WTC11 (cell line): ENCODE data around the gene NBL1. TPM values are rescaled to one million over a fixed set of nuclear protein-coding genes. Genes with fewer than 3 reads are reported as not detected.
A peak's percentile ranks its signal among the peaks of the same experiment; 100 is the strongest.

Experiments
- ATAC-seq: fragments of 200-7000 bp; cut with Tn5 transposase; 2 replicates; pipeline ENCODE4 v1.10.0; 2021; ENCODE audit warnings: mild to moderate bottlenecking, moderate library complexity
- CTCF ChIA-PET: fragments of 300-600 bp; sonication (Branson Sonifier 250); formaldehyde crosslinking; loops from one replicate; lab custom pipeline; 2021; ENCODE audit warnings: antibody characterized with exemption; lab: Charles Lee
- POLR2A ChIA-PET: fragments of 350-600 bp; sonication (Branson Sonifier 250); formaldehyde crosslinking; loops from one replicate; lab custom pipeline; 2021; ENCODE audit warnings: antibody characterized with exemption; lab: Charles Lee
- DNase-seq: peaks from one replicate; pipeline ENCODE4 v3.0.0; 2021; ENCODE audit warnings: low spot score
- H3K27ac Mint-ChIP-seq: 2 replicates; pipeline ENCODE4 v1.8.0; 2021; ENCODE audit warnings: mixed read lengths
- H3K27me3 Mint-ChIP-seq: 2 replicates; pipeline ENCODE4 v1.8.0; 2021; ENCODE audit warnings: low read depth, mild to moderate bottlenecking, moderate library complexity, mixed read lengths
- H3K36me3 Mint-ChIP-seq: 2 replicates; pipeline ENCODE4 v1.8.0; 2021; ENCODE audit warnings: mixed read lengths
- H3K4me1 Mint-ChIP-seq: 2 replicates; pipeline ENCODE4 v1.8.0; 2022; ENCODE audit warnings: mixed read lengths
- H3K4me3 Mint-ChIP-seq: 2 replicates; pipeline ENCODE4 v1.8.0; 2021; ENCODE audit warnings: mild to moderate bottlenecking, moderate library complexity, mixed read lengths
- H3K9me3 Mint-ChIP-seq: 2 replicates; pipeline ENCODE4 v1.8.0; 2021; ENCODE audit warnings: mixed read lengths
- ARID4B ChIP-seq: sonication (generic); formaldehyde crosslinking; IDR thresholded peaks from 2 replicates; pipeline ENCODE4 v1.8.0; 2023; ENCODE audit warnings: missing genetic modification reagents, mild to moderate bottlenecking, borderline replicate concordance
- E2F1 ChIP-seq: sonication (generic); formaldehyde crosslinking; IDR thresholded peaks from 2 replicates; pipeline ENCODE4 v1.8.0; 2022; ENCODE audit warnings: mild to moderate bottlenecking, missing genetic modification reagents
- ETV6 ChIP-seq: sonication (generic); formaldehyde crosslinking; IDR thresholded peaks from 2 replicates; pipeline ENCODE4 v1.8.1; 2022; ENCODE audit warnings: mild to moderate bottlenecking, missing genetic modification reagents
- FOXP1 ChIP-seq: sonication (generic); formaldehyde crosslinking; IDR thresholded peaks from 2 replicates; pipeline ENCODE4 v1.8.0; 2022; ENCODE audit warnings: missing genetic modification reagents, mild to moderate bottlenecking, moderate library complexity, borderline replicate concordance
- NR2C2 ChIP-seq: sonication (generic); formaldehyde crosslinking; IDR thresholded peaks from 2 replicates; pipeline ENCODE4 v1.8.0; 2022; ENCODE audit warnings: mild to moderate bottlenecking, missing genetic modification reagents
- RELA ChIP-seq: sonication (generic); formaldehyde crosslinking; IDR thresholded peaks from 2 replicates; pipeline ENCODE4 v1.8.1; 2022; ENCODE audit warnings: missing genetic modification reagents, mild to moderate bottlenecking, borderline replicate concordance
- SP1 ChIP-seq: sonication (generic); formaldehyde crosslinking; conservative IDR thresholded peaks from 2 replicates; pipeline ENCODE4 v1.8.1; 2022; ENCODE audit warnings: missing genetic modification reagents
- TEAD1 ChIP-seq: sonication (generic); formaldehyde crosslinking; IDR thresholded peaks from 2 replicates; pipeline ENCODE4 v1.8.0; 2022; ENCODE audit warnings: mild to moderate bottlenecking, missing genetic modification reagents
- ZNF263 ChIP-seq: sonication (generic); formaldehyde crosslinking; IDR thresholded peaks from 2 replicates; pipeline ENCODE4 v1.8.1; 2022; ENCODE audit warnings: low read depth, mild to moderate bottlenecking, moderate library complexity, missing genetic modification reagents
- ZNF281 ChIP-seq: sonication (generic); formaldehyde crosslinking; IDR thresholded peaks from 2 replicates; pipeline ENCODE4 v1.8.0; 2023; ENCODE audit warnings: mild to moderate bottlenecking, missing genetic modification reagents
- ZNF416 ChIP-seq: fragments of 250-450 bp; sonication (Bioruptor Pico); IDR thresholded peaks from 2 replicates; pipeline ENCODE4 v1.9.0; 2021; ENCODE audit warnings: mild to moderate bottlenecking, inconsistent platforms
- ZNF671 ChIP-seq: fragments of 250-450 bp; sonication (Bioruptor Pico); IDR thresholded peaks from 2 replicates; pipeline ENCODE4 v1.8.0; 2021; ENCODE audit warnings: mild to moderate bottlenecking
- total RNA-seq: library from RNA; stranded (reverse); gene quantifications from 3 replicates; pipeline ENCODE4 v1.2.3, GENCODE V29; 2021
- TF ChIP-seq, protein P1 (sequence below): fragments of 250-450 bp; sonication (Bioruptor Pico); IDR thresholded peaks from 2 replicates; pipeline ENCODE4 v1.9.0; 2021; ENCODE audit warnings: mild to moderate bottlenecking
- TF ChIP-seq, protein P2 (sequence below): sonication (generic); formaldehyde crosslinking; IDR thresholded peaks from 2 replicates; pipeline ENCODE4 v1.8.0; 2022; ENCODE audit warnings: missing genetic modification reagents
- TF ChIP-seq, protein P3 (sequence below): sonication (generic); formaldehyde crosslinking; IDR thresholded peaks from 2 replicates; pipeline ENCODE4 v1.8.1; 2022; ENCODE audit warnings: low read depth, mild to moderate bottlenecking, moderate library complexity, missing genetic modification reagents, borderline replicate concordance

Gene NBL1
- total RNA-seq, 1 experiment from 2014 or later: 17.1 TPM

- Mint-ChIP-seq H3K36me3 (no peaks in the 10 kb centered on the region), H3K4me1 (peaks cover 14% of the 10 kb centered on the region), H3K27ac (no peak overlapping the region), H3K27me3 (no peaks in the 10 kb centered on the region), H3K9me3 (no peaks in the 10 kb centered on the region), H3K4me3 (no peak overlapping the region)
- DNase-seq (no peak), ATAC-seq (no peak)
- POLR2A ChIA-PET: interaction anchor here (1.5 kb wide), 1 partner anchor 25 kb away, joined by 3 read pairs; no protein-coding TSS in a partner anchor
- TF ChIP-seq RELA (CRISPR knock-in tag) (no peak), ZNF671 (CRISPR knock-in tag) (no peak), ZNF416 (CRISPR knock-in tag) (no peak), ZNF263 (no peak), ZNF281 (CRISPR knock-in tag) (no peak)
- TF ChIP-seq, protein P1, sequence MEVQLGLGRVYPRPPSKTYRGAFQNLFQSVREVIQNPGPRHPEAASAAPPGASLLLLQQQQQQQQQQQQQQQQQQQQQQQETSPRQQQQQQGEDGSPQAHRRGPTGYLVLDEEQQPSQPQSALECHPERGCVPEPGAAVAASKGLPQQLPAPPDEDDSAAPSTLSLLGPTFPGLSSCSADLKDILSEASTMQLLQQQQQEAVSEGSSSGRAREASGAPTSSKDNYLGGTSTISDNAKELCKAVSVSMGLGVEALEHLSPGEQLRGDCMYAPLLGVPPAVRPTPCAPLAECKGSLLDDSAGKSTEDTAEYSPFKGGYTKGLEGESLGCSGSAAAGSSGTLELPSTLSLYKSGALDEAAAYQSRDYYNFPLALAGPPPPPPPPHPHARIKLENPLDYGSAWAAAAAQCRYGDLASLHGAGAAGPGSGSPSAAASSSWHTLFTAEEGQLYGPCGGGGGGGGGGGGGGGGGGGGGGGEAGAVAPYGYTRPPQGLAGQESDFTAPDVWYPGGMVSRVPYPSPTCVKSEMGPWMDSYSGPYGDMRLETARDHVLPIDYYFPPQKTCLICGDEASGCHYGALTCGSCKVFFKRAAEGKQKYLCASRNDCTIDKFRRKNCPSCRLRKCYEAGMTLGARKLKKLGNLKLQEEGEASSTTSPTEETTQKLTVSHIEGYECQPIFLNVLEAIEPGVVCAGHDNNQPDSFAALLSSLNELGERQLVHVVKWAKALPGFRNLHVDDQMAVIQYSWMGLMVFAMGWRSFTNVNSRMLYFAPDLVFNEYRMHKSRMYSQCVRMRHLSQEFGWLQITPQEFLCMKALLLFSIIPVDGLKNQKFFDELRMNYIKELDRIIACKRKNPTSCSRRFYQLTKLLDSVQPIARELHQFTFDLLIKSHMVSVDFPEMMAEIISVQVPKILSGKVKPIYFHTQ (CRISPR knock-in tag): no peak
- CTCF ChIA-PET: interaction anchor here (0.5 to 4.7 kb wide), 16 partner anchors 10 to 1712 kb away, joined by 3 to 208 read pairs (median 12); partner anchors contain the start of gene OTUD3
Measured at GRCh38 chr1:19703280-19703679, 59.2 kb downstream of the NBL1 start.

GRCh38 chr1:19704247-19705113 lies 60.4 kb downstream of the NBL1 start:
- H3K4me3 Mint-ChIP-seq: peak overlapping the region; percentile 33
- DNase-seq: peak; percentile 90
- no peaks in the 10 kb centered on the region for H3K9me3 Mint-ChIP-seq
- H3K27me3 Mint-ChIP-seq: no peaks in the 10 kb centered on the region
- no peaks in the 10 kb centered on the region for H3K36me3 Mint-ChIP-seq
- H3K4me1 Mint-ChIP-seq: peaks cover 14% of the 10 kb centered on the region
- peak; percentile 93 for ATAC-seq
- no peak overlapping the region for H3K27ac Mint-ChIP-seq
- ChIA-PET CTCF (interaction anchor here (0.5 to 4.7 kb wide), 46 partner anchors 8 to 459 kb away, joined by 3 to 208 read pairs (median 5); partner anchors contain the start of gene OTUD3), POLR2A (interaction anchor here (0.9 to 1.6 kb wide), 3 partner anchors 11 to 43 kb away, joined by 3 to 5 read pairs (median 4); no protein-coding TSS in a partner anchor)
- no peak for TF ChIP-seq ARID4B (CRISPR knock-in tag)
- TF ChIP-seq, protein P2, sequence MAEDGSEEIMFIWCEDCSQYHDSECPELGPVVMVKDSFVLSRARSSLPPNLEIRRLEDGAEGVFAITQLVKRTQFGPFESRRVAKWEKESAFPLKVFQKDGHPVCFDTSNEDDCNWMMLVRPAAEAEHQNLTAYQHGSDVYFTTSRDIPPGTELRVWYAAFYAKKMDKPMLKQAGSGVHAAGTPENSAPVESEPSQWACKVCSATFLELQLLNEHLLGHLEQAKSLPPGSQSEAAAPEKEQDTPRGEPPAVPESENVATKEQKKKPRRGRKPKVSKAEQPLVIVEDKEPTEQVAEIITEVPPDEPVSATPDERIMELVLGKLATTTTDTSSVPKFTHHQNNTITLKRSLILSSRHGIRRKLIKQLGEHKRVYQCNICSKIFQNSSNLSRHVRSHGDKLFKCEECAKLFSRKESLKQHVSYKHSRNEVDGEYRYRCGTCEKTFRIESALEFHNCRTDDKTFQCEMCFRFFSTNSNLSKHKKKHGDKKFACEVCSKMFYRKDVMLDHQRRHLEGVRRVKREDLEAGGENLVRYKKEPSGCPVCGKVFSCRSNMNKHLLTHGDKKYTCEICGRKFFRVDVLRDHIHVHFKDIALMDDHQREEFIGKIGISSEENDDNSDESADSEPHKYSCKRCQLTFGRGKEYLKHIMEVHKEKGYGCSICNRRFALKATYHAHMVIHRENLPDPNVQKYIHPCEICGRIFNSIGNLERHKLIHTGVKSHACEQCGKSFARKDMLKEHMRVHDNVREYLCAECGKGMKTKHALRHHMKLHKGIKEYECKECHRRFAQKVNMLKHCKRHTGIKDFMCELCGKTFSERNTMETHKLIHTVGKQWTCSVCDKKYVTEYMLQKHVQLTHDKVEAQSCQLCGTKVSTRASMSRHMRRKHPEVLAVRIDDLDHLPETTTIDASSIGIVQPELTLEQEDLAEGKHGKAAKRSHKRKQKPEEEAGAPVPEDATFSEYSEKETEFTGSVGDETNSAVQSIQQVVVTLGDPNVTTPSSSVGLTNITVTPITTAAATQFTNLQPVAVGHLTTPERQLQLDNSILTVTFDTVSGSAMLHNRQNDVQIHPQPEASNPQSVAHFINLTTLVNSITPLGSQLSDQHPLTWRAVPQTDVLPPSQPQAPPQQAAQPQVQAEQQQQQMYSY: no peak
- TF ChIP-seq E2F1 (CRISPR knock-in tag): no peak
- peak; percentile 51; the same call in 1 of the 2 replicates for TF ChIP-seq FOXP1 (CRISPR knock-in tag)
- TF ChIP-seq NR2C2 (CRISPR knock-in tag): no peak
- 0 out of 2 replicates have a peak, but pooled peaks have one; percentile 30 for TF ChIP-seq TEAD1 (CRISPR knock-in tag)
- 0 out of 2 replicates have a peak, but pooled peaks have one; percentile 18 for TF ChIP-seq SP1 (CRISPR knock-in tag)
- no peak for TF ChIP-seq ETV6 (CRISPR knock-in tag)
- TF ChIP-seq, protein P3, sequence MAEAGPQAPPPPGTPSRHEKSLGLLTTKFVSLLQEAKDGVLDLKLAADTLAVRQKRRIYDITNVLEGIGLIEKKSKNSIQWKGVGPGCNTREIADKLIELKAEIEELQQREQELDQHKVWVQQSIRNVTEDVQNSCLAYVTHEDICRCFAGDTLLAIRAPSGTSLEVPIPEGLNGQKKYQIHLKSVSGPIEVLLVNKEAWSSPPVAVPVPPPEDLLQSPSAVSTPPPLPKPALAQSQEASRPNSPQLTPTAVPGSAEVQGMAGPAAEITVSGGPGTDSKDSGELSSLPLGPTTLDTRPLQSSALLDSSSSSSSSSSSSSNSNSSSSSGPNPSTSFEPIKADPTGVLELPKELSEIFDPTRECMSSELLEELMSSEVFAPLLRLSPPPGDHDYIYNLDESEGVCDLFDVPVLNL (CRISPR knock-in tag): no peak
